ENCODE results near the gene FCER2.
"Not testable (repeated sequence)": the region's sequence is repeated elsewhere in the genome, so short reads cannot be mapped to it uniquely, and the experiment has no call there.

FCER2 gene

DNA sequence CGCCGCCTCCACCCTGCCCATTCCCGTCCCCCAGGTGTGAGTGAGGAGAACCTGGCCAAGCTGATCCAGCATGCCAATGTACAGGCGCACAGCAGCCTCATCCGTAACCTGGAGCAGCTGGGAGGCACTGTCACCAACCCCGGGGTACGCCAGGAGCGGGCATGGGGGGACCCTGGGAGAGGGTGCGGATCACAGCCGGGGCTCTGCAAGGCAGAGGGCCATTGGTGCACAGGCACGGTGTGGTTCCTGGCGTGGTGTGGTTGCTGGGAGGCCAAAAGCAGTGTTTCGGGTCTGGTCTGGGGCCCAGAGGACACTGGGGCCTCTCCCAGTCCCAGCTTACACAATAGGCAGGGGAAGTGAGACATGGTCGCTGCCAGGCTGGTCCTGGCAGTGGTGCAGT, 56.8 kb downstream of the FCER2 start:
- DNase-seq = no peak

DNA sequence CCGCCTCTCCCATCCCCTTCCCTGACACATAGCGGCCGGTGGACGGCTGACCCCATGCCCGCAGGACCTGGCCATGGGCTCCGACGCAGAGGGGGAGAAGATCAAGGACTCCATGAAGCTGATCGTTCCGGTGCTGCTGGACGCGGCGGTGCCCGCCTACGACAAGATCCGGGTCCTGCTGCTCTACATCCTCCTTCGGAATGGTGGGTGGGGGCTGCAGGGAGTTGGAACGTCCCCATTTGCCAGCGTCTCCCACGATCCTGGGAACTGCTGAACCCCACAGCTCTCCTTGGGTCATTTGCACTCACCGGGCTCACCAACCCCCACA, 57.4 kb downstream of the FCER2 start:
- no peak for DNase-seq

DNA sequence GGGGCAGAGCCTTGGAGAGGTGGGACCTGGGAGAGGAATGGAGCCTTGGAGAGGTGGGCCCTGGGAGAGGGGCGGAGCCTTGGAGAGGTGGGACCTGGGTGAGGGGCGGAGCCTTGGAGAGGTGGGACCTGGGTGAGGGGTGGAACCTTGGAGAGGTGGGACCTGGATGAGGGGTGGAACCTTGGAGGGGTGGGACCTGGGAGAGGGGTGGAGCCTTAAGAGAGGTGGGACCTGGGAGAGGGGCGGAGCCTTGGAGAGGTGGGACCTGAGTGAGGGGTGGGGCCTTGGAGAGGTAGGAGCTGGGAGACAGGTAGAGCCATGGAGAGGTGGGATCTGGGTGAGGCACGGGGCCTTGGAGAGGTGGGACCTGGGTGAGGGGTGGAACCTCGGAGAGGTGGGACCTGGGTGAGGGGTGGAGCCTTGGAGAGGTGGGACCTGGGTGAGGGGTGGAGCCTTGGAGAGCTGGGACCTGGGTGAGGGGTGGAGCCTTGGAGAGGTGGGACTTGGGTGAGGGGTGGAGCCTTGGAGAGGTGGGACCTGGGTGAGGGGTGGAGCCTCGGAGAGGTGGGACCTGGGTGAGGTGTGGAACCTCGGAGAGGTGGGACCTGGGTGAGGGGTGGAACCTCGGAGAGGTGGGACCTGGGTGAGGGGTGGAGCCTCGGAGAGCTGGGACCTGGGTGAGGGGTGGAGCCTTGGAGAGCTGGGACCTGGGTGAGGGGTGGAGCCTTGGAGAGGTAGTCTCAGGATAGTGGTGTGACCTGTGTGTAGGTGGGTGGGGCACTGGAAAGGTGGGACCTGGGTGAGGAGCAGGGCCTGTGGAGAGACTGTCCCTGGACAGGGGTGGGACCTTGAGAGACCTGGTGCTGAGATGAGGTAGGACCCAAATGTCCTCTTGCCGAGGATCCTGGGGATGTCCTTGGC, 58.0 kb downstream of the FCER2 start:
- DNase-seq = not testable (repeated sequence)

DNA sequence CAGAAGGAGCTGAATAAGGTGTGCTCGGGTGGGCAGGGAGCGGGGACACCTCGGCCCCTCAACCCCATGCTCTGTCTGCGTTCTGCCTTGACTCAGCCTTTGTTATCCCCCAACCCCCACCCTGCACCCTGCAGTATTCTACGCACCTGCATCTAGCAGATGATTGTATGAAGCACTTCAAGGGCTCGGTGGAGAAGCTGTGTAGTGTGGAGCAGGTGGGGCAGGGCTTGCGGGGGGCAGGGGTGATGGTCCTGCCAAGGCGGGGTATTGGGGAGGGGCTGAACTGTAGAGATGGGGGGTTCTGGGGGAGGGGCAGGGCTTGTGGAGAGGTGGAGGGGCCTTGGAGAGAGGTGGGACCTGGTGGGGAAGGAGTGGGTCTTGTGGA, 58.9 kb downstream of the FCER2 start:
- no peak for DNase-seq

DNA sequence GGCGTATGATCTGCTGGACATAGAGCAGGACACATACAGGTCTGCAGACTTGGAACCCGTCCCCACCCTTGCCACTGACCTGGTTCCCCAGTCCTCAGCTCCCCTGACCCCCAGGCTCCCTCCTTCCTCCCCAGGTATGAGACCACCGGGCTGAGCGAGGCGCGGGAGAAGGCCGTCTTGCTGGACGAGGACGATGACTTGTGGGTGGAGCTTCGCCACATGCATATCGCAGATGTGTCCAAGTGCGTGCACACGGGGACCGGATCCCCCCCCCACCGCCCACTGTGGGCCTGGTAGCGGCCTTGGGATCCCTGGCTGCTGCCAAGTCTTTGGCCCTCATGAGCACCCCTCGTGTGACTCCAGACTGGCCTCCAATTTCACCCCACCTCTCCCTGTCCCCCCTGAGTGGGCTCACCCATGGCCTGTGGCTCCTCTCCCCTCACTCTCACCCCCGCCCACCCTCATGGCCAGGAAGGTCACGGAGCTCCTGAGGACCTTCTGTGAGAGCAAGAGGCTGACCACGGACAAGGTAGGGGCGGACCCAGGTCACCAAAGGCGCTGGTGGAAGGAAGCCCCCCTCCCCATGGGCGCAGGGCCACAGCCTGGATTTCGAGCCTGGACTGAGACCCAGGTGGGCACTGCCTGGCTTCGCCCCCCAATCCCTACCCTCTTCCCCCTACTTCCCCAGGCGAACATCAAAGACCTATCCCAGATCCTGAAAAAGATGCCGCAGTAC, 59.5 kb downstream of the FCER2 start:
- no peak for DNase-seq

DNA sequence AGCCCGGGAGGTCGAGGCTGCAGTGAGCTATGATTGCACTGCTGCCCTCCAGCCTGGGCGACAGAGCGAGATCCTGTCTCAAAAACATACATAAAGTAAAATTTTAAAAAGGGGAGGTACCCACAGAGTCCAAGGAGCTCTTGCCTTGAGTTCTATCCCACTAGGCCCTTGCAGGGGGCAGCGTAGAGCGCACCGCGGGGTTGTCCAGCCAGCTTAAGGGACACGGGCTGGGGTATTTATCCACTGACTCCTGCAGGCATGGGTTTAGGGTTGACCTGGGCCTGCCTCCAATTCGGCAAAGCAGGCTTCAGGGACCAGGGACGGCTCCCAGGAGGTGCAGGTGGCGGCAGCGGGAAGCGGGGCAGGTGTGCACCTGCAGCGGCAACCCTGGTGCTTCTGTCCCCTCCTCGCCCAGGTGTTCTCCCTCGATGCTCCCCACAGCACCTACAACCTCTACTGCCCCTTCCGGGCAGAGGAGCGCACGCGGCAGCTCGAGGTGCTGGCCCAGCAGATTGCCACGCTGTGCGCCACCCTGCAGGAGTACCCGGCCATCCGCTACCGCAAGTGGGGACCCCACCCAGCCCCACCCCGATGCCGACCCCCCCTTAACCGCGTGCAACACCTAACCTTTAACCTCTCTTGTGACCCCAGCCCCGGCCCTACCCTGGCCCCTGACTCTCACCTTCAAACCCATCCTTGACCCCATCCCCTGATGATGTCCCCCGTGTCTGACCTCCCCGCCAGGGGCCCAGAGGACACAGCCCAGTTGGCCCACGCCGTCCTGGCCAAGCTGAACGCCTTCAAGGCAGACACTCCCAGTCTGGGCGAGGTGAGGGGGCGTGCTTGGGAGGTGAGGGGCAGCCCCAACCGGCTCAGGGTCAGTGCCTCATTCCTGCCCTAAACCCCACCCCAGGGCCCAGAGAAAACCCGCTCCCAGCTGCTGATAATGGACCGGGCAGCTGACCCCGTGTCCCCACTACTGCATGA, 60.3 kb downstream of the FCER2 start:
- DNase-seq = no peak

DNA sequence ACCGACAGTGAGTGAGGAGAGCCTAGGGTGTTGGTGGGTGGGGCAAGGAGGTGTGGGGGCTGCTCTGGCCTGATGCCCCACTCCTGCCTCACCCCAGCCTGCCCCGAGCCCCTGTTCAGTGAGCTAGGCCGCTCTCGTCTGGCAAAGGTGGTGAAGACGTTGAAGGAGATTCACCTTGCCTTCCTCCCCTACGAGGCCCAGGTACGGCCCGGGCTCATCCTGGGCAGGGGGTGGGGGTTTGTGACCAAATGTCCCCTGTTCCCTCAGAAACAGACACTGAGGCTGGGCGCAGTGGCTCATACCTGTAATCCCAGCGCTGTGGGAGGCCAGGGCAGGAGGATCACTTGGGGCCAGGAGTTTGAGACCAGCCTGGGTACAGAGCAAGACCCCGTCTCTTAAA, 61.1 kb downstream of the FCER2 start:
- no peak for DNase-seq

DNA sequence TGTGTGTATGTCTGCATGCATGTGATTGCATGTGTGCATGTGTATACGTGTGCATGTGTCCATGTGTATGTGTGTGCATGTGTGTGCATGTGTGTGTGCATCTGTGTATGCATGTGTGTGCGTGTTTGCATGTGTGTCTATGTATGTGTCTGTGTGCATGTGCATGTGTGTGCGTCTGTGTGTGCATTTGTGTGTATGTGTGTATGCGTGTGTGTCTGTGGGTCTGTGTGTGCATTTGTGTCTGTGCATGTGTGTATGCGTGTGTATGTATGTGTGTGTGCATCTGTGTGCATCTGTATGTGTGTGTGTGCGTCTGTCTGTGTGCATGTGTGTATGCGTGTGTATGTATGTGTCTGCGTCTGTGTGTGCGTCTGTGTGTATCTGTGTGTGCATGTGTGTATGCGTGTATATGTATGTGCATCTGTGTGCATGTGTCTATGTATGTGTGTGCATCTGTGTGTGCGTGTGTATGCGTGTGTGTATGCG, 62.0 kb downstream of the FCER2 start:
- DNase-seq = no peak

DNA sequence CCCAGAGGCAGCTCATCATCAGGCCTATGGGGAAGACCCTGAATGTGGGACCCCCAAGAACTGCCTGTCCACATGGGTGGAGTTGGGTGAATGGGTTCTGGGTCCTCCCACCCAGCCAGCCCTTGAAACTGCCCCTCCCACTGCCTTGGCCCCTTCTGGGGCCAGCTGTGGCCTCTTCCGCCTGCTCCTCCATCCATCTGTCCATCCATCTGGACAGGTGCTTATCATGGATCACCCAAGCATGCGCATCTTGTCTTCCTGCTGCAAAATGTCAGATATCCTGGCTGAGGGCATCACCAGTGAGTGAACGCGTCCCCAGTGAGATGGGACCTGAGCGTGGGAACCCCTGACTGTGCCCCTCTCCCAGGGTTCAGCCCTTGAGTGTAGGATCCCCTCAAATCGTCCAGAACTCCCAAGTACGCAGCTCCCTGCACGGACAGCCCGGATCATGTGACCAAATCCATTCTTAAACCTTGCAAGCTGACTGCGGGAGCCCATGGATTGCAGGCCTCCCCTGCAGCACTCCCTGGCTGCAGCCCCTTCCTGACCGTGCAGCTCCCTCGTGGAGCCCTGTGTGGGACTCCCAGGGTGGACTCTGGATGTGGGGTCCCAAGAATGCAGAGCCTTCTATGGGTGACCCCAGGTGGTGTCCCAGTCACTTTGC, 63.0 kb downstream of the FCER2 start:
- no peak for DNase-seq

Data from activated CD4-positive, alpha-beta T cell treated with anti-CD3 and anti-CD28 coated beads, Interleukin-2, amount 50 U/mL, for 4 hours (primary cell).